KMS-11 (cell line): Measurements from ENCODE around the gene ARFGAP1.

Experiments
- H2AFZ ChIP-seq: fragments of 200-600 bp; sonication (generic); 2 replicates; pipeline ENCODE4 v1.6.1; 2016; ENCODE audit warnings: antibody characterized with exemption, mixed run types, low read depth
- H3K27ac ChIP-seq: fragments of 200-600 bp; sonication (generic); 2 replicates; pipeline ENCODE4 v1.6.1; 2016; ENCODE audit warnings: mild to moderate bottlenecking, mixed run types
- H3K27me3 ChIP-seq: fragments of 200-600 bp; sonication (generic); 2 replicates; pipeline ENCODE4 v1.6.1; 2017; ENCODE audit warnings: mild to moderate bottlenecking, low read depth, mixed run types, moderate library complexity; ENCODE audit not compliant: insufficient read depth
- H3K36me3 ChIP-seq: fragments of 200-600 bp; sonication (generic); 2 replicates; pipeline ENCODE4 v1.6.1; 2017; ENCODE audit warnings: mild to moderate bottlenecking, mixed run types; ENCODE audit not compliant: insufficient read depth
- H3K4me1 ChIP-seq: fragments of 200-600 bp; sonication (generic); 2 replicates; pipeline ENCODE4 v1.6.1; 2016; ENCODE audit warnings: mild to moderate bottlenecking, low read depth, mixed run types; ENCODE audit not compliant: poor library complexity, severe bottlenecking
- H3K4me2 ChIP-seq: fragments of 200-600 bp; sonication (generic); 2 replicates; pipeline ENCODE4 v1.7.0; 2016; ENCODE audit warnings: mild to moderate bottlenecking, mixed run types
- H3K4me3 ChIP-seq: fragments of 200-600 bp; sonication (generic); IDR thresholded peaks from 2 replicates; pipeline ENCODE4 v1.6.1; 2017; ENCODE audit warnings: low read depth, low read length, mixed read lengths; ENCODE audit not compliant: insufficient read depth
- H3K79me2 ChIP-seq: fragments of 200-600 bp; sonication (generic); 2 replicates; pipeline ENCODE4 v1.6.1; 2016; ENCODE audit warnings: low read depth, mixed run types; ENCODE audit not compliant: insufficient read depth
- H3K9ac ChIP-seq: fragments of 200-600 bp; sonication (generic); 2 replicates; pipeline ENCODE4 v1.6.1; 2016; ENCODE audit warnings: mild to moderate bottlenecking, mixed run types
- H4K20me1 ChIP-seq: fragments of 200-600 bp; sonication (generic); 2 replicates; pipeline ENCODE4 v1.6.1; 2016; ENCODE audit warnings: mild to moderate bottlenecking, mixed run types; ENCODE audit not compliant: insufficient read depth
- CTCF ChIP-seq: fragments of 200-600 bp; sonication (generic); conservative IDR thresholded peaks from 2 replicates; pipeline ENCODE4 v1.6.1; 2017; ENCODE audit warnings: low read depth, mild to moderate bottlenecking, antibody characterized with exemption, low read length, moderate library complexity, mixed read lengths

The ARFGAP1 gene

GRCh38 chr20:63278661-63279060, 6.0 kb downstream of the ARFGAP1 start:
- no peak for TF ChIP-seq CTCF
- Histone ChIP-seq H4K20me1 (no peaks in the 10 kb centered on the region), H3K4me3 (no peak overlapping the region), H3K79me2 (peaks cover 34% of the 10 kb centered on the region), H3K27ac (no peak overlapping the region), H2AFZ (no peak overlapping the region), H3K4me1 (peaks cover 8% of the 10 kb centered on the region), H3K9ac (no peak overlapping the region), H3K27me3 (no peaks in the 10 kb centered on the region), H3K4me2 (no peak overlapping the region), H3K36me3 (no peaks in the 10 kb centered on the region; the same call in 1 of the 2 replicates)

- no peaks in the 10 kb centered on the region for H3K4me1 ChIP-seq
- no peaks in the 10 kb centered on the region for H4K20me1 ChIP-seq
- H3K4me2 ChIP-seq = no peak overlapping the region
- no peaks in the 10 kb centered on the region; the same call in 1 of the 2 replicates for H3K36me3 ChIP-seq
- no peak for TF ChIP-seq CTCF
- H3K27me3 ChIP-seq = no peaks in the 10 kb centered on the region
- no peak overlapping the region for H3K27ac ChIP-seq
- H2AFZ ChIP-seq = no peak overlapping the region
- no peak overlapping the region for H3K9ac ChIP-seq
- H3K4me3 ChIP-seq = no peak overlapping the region
- H3K79me2 ChIP-seq = peaks cover 21% of the 10 kb centered on the region
Measured at GRCh38 chr20:63279931-63280330, 7.3 kb downstream of the ARFGAP1 start.

- Histone ChIP-seq H2AFZ (no peak overlapping the region), H3K27ac (no peak overlapping the region), H3K36me3 (no peaks in the 10 kb centered on the region; the same call in 1 of the 2 replicates), H3K9ac (no peak overlapping the region), H3K4me1 (no peaks in the 10 kb centered on the region), H3K27me3 (no peaks in the 10 kb centered on the region), H3K79me2 (peaks cover 16% of the 10 kb centered on the region), H4K20me1 (no peaks in the 10 kb centered on the region), H3K4me3 (no peak overlapping the region), H3K4me2 (no peak overlapping the region)
- TF ChIP-seq CTCF = no peak
Measured at GRCh38 chr20:63280371-63280770, 7.8 kb downstream of the ARFGAP1 start.

GRCh38 chr20:63280929-63281545, 8.4 kb downstream of the ARFGAP1 start:
- no peaks in the 10 kb centered on the region; the same call in 1 of the 2 replicates for H3K36me3 ChIP-seq
- H3K4me3 ChIP-seq = no peak overlapping the region
- no peak overlapping the region for H3K9ac ChIP-seq
- H3K4me2 ChIP-seq = no peak overlapping the region
- H3K4me1 ChIP-seq = no peaks in the 10 kb centered on the region
- H2AFZ ChIP-seq = no peak overlapping the region
- H4K20me1 ChIP-seq = no peaks in the 10 kb centered on the region
- peak; percentile 31; the same call in 1 of the 2 replicates for TF ChIP-seq CTCF
- no peak overlapping the region for H3K27ac ChIP-seq
- no peaks in the 10 kb centered on the region for H3K27me3 ChIP-seq
- peaks cover 10% of the 10 kb centered on the region; the same call in 1 of the 2 replicates for H3K79me2 ChIP-seq
